Right atrium auricular region (tissue), 2 donors: ENCODE results near the gene CELSR1. TPM values are rescaled to one million over a fixed set of nuclear protein-coding genes. Genes with fewer than 3 reads are reported as not detected.

Experiments
- DNase-seq: peaks from one replicate; pipeline ENCODE4 v3.0.0-alpha.2; 2019; ENCODE audit warnings: low spot score
- H3K27ac ChIP-seq, 2 donors: fragments of 200-600 bp; sonication (generic); 1 replicate in 1 of 2; 2 replicates in 1 of 2; pipeline ENCODE4 v1.5.1; 2016 to 2019
- H3K27me3 ChIP-seq, 2 donors: fragments of 200-600 bp; sonication (generic); one replicate each; pipeline versions ENCODE4 v1.5.1 to v1.6.0; 2017 to 2019
- H3K36me3 ChIP-seq: fragments of 200-600 bp; sonication (generic); one replicate; pipeline ENCODE4 v1.5.1; 2016
- H3K4me1 ChIP-seq, 2 donors: fragments of 200-600 bp; sonication (generic); one replicate each; pipeline versions ENCODE4 v1.5.1 to v1.6.0; 2017 to 2019
- H3K4me3 ChIP-seq, 2 donors: fragments of 200-600 bp; sonication (generic); 1 replicate in 1 of 2; 2 replicates in 1 of 2; pipeline ENCODE4 v1.5.1; 2017 to 2019; ENCODE audit warnings: mild to moderate bottlenecking in 1 of 2, moderate library complexity in 1 of 2
- H3K9me3 ChIP-seq, 2 donors: fragments of 200-600 bp; sonication (generic); one replicate each; pipeline ENCODE4 v1.5.1; 2019
- total RNA-seq, 2 donors: library from RNA; depleted of rRNA; stranded (reverse); fragments of >200 nt; gene quantifications; one replicate each; pipeline ENCODE4 v1.1.0, GENCODE V29; 2016
- TF ChIP-seq, protein P1 (sequence below), 2 donors: fragments of 200-600 bp; sonication (generic); IDR thresholded peaks; one replicate each; pipeline ENCODE4 v1.5.1; 2019; ENCODE audit warnings: antibody characterized with exemption in 2 of 2

The CELSR1 gene
- total RNA-seq, 2 donors from 2014 or later = 7.1 to 9.6 TPM

DNA sequence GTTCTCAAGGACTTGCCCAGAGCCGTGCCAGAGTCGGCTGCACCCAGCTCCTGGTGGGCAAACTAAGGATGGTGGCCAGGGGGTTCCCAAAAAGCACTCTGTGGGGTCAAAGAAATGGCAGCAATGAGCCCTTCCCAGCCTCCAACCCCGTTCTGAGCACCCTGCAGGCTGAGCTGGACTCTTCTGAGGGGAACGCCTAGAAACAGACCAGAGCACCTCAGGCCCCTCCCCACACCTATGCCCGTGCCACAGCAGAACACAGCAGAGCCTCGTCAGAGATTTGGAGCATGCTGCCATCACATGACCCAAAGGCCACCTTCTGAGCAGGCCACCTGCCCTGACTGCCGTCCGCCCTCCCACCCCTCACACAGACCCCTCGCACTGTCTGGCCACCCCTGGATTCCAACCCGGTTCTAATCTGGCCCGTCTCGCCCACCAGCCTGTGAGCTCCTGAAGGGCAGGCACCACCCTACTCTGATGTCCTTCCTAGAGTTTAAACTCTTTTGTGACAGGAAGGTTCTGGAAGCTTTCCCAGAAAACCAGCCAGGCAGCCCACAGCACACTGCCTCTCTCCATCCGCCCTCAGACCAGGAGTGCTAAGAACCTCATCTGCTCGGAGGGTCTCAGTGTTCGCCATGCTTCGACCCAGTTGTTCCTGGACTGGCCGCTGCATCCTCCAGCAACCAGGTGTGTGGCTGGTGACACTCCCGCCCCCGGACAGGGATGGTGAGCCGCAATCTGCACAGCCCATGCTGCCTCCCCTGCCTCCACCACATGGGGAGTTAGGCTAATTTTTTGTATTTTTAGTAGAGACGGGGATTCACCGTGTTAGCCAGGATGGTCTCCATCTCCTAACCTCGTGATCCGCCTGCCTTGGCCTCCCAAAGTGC is 97.6 kb downstream of the CELSR1 start:
- TF ChIP-seq, protein P1, sequence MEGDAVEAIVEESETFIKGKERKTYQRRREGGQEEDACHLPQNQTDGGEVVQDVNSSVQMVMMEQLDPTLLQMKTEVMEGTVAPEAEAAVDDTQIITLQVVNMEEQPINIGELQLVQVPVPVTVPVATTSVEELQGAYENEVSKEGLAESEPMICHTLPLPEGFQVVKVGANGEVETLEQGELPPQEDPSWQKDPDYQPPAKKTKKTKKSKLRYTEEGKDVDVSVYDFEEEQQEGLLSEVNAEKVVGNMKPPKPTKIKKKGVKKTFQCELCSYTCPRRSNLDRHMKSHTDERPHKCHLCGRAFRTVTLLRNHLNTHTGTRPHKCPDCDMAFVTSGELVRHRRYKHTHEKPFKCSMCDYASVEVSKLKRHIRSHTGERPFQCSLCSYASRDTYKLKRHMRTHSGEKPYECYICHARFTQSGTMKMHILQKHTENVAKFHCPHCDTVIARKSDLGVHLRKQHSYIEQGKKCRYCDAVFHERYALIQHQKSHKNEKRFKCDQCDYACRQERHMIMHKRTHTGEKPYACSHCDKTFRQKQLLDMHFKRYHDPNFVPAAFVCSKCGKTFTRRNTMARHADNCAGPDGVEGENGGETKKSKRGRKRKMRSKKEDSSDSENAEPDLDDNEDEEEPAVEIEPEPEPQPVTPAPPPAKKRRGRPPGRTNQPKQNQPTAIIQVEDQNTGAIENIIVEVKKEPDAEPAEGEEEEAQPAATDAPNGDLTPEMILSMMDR (IDR thresholded peaks at IDR 0.05) = no peak
- no peak overlapping the region for H3K4me3 ChIP-seq
- H3K36me3 ChIP-seq = no peaks in the 10 kb centered on the region
- no peaks in the 10 kb centered on the region for H3K27me3 ChIP-seq
- H3K27ac ChIP-seq = no peak overlapping the region
- H3K9me3 ChIP-seq = no peaks in the 10 kb centered on the region
- no peak for DNase-seq
- no peaks in the 10 kb centered on the region for H3K4me1 ChIP-seq

- Histone ChIP-seq H3K27ac (no peak overlapping the region), H3K27me3 (no peaks in the 10 kb centered on the region), H3K4me3 (no peak overlapping the region), H3K36me3 (no peaks in the 10 kb centered on the region), H3K9me3 (no peaks in the 10 kb centered on the region), H3K4me1 (no peaks in the 10 kb centered on the region)
- TF ChIP-seq, protein P1 (IDR thresholded peaks at IDR 0.05) = no peak
- no peak for DNase-seq
Observed at GRCh38 chr22:46439111-46439510, 98.3 kb downstream of the CELSR1 start.

DNA sequence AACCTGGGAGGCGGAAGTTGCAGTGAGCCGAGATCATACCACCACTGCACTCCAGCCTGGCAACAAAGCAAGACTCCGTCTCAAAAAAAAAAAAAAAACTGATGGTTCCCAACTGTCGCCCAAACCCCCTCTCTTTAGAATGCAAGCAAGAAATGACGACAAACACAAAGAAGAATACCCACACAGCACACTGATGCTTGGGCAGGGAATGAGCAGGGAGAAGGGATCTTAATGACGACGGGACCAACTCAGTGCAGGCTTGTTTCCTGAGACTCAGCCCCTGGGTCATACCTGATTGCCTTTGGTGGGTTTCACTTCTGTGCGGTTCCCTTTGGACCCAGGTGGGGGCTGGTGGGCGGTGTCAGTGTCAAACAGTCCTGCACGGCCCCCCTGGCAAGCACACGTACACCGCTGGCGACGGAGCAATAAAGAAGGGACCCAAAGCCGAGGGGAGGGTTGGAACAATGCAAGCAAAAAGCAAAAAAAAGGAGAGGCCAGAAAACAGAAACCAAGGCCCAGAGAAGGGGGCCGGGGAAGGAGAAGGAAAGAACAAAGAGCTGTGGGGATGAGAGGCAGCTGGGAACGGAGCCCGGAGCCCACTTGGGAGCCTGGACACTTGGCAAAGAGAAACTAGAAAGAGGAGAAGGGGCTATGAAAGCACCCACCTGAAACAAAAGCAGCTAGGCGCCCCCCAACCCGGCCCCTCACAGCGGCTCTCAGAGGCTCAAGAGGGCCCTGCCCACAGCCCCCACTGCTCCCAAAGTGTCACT is 99.6 kb downstream of the CELSR1 start:
- Histone ChIP-seq H3K27me3 (no peaks in the 10 kb centered on the region), H3K4me1 (no peaks in the 10 kb centered on the region), H3K9me3 (no peaks in the 10 kb centered on the region), H3K27ac (no peak overlapping the region), H3K36me3 (no peaks in the 10 kb centered on the region), H3K4me3 (no peak overlapping the region)
- DNase-seq = no peak
- TF ChIP-seq, protein P1 (IDR thresholded peaks at IDR 0.05) = no peak

GRCh38 chr22:46436595-46437175 is 100.7 kb downstream of the CELSR1 start:
- no peak for DNase-seq
- H3K4me3 ChIP-seq = no peak overlapping the region
- H3K9me3 ChIP-seq = no peaks in the 10 kb centered on the region
- no peaks in the 10 kb centered on the region for H3K36me3 ChIP-seq
- H3K27ac ChIP-seq = no peak overlapping the region
- H3K27me3 ChIP-seq = no peaks in the 10 kb centered on the region
- TF ChIP-seq, protein P1 (IDR thresholded peaks at IDR 0.05) = no peak
- no peaks in the 10 kb centered on the region for H3K4me1 ChIP-seq

DNA sequence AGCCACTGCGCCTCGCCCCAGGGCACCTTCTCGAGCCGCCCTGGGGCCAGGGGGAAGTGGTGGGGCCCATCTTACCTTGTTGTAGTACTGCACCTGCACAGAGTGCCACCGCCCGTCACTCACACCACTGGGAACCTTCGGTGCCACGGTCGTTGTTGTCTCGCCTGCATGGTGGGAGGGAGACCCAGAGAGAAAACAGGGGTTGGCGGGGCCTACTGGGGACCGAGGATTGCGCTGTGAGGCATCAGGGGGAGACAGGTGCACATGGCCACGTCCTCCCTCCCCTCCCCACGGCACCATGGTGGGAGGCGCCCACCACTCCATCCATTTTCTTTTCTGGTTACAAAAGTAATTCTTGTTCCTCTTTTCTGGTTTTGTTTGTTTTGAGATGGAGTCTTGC is 104.1 kb downstream of the CELSR1 start:
- no peak overlapping the region for H3K27ac ChIP-seq
- H3K36me3 ChIP-seq = no peaks in the 10 kb centered on the region
- TF ChIP-seq, protein P1 (IDR thresholded peaks at IDR 0.05) = no peak
- H3K9me3 ChIP-seq = no peaks in the 10 kb centered on the region
- no peaks in the 10 kb centered on the region for H3K4me1 ChIP-seq
- H3K27me3 ChIP-seq = no peaks in the 10 kb centered on the region
- H3K4me3 ChIP-seq = no peak overlapping the region
- no peak for DNase-seq
